A673 (cell line): ENCODE data around the gene HSD17B4.

ENCODE experiments used
- EZH2 ChIP-seq: fragments of 200-600 bp; sonication (generic); IDR thresholded peaks from 2 replicates; pipeline ENCODE4 v1.6.1; 2017; ENCODE audit warnings: borderline replicate concordance, low read depth, mild to moderate bottlenecking, mixed read lengths, antibody characterized with exemption, low read length; ENCODE audit not compliant: poor library complexity, severe bottlenecking
- TF ChIP-seq, protein P1 (sequence below): fragments of 300-800, 200-600 bp; sonication (generic); conservative IDR thresholded peaks from 2 replicates; pipeline ENCODE4 v1.5.1; 2017; ENCODE audit warnings: low read depth, mild to moderate bottlenecking, antibody characterized with exemption, low read length, moderate library complexity, mixed read lengths

DNA sequence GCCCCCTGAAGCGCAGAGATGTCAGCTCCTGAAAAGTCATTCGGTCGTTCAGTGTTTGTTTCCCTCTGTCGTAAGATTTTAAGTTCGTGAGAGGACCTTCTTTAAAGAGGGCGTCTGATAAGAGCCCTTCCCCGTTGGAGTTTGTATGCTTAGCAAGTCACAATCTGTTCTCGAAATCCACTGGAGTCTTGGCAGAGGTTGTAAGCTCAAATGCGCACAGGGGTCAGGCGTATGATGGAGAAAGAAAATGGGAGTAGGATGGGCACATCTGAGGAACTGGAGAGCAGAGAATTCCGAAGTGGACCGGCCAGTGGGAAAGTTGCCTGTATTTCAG, 710 bp downstream of the HSD17B4 start:
- TF ChIP-seq, protein P1, sequence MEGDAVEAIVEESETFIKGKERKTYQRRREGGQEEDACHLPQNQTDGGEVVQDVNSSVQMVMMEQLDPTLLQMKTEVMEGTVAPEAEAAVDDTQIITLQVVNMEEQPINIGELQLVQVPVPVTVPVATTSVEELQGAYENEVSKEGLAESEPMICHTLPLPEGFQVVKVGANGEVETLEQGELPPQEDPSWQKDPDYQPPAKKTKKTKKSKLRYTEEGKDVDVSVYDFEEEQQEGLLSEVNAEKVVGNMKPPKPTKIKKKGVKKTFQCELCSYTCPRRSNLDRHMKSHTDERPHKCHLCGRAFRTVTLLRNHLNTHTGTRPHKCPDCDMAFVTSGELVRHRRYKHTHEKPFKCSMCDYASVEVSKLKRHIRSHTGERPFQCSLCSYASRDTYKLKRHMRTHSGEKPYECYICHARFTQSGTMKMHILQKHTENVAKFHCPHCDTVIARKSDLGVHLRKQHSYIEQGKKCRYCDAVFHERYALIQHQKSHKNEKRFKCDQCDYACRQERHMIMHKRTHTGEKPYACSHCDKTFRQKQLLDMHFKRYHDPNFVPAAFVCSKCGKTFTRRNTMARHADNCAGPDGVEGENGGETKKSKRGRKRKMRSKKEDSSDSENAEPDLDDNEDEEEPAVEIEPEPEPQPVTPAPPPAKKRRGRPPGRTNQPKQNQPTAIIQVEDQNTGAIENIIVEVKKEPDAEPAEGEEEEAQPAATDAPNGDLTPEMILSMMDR = no peak
- TF ChIP-seq EZH2 = no peak
